Measurements from ENCODE around the gene SSC4D. TPM values are rescaled to one million over a fixed set of nuclear protein-coding genes. Genes with fewer than 3 reads are reported as not detected.
"Not testable (repeated sequence)": the region's sequence is repeated elsewhere in the genome, so short reads cannot be mapped to it uniquely, and the experiment has no call there.

SSC4D gene
- total RNA-seq, 1 experiment from 2014 or later = 14.8 TPM

DNA sequence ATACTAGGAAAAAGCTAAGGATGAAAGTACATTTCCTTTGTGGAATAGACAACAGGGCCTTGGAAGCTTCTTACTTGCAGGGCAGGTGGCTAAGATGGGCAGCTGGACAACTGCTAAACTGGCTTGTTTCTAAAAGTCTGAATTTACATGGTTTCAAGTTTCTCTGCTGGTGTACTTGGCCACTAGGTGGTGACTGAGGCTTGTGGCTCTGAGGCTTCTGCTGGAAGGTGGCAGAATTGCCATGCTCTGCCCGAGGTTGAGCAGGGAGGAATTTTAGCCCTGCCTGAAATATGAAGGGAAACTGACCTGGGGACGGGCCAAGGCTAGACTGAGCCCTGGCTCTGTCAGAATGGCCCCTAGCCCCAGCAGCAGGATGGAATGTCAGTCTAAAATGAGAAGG is 28.4 kb upstream of the SSC4D start:
- peak; percentile 85 for DNase-seq
- H3K4me1 ChIP-seq (ENCODE audit: insufficient read depth, low read length); H3K9me3 Mint-ChIP-seq; H3K56ac ChIP-seq (ENCODE audit: insufficient read length, low read depth, low read length); H2BK20ac ChIP-seq (ENCODE audit: low read depth, low read length, poor library complexity, severe bottlenecking); H3K79me2 ChIP-seq (ENCODE audit: insufficient read depth, low read length); H2BK5ac ChIP-seq (ENCODE audit: insufficient read length, low read length); H3K4me2 ChIP-seq (ENCODE audit: insufficient read depth, insufficient read length, low read length); H3K23ac ChIP-seq (ENCODE audit: insufficient read length, low read depth, low read length); H2BK120ac ChIP-seq (ENCODE audit: low read depth, low read length, poor library complexity, severe bottlenecking); H3K4me3 Mint-ChIP-seq; H3K18ac ChIP-seq (ENCODE audit: insufficient read length, low read depth, low read length); H4K8ac ChIP-seq (replicated peaks; ENCODE audit: insufficient read length, low read depth, low read length); H3K14ac ChIP-seq (ENCODE audit: insufficient read depth, low read length); H3T11ph ChIP-seq (ENCODE audit: low read length); H3K36me3 Mint-ChIP-seq (ENCODE audit: insufficient read depth in 1 of 3, low read depth in 3 of 3); H3K27ac ChIP-seq (ENCODE audit: insufficient read length, low read depth, low read length); H3K27me3 Mint-ChIP-seq (ENCODE audit: low read depth); H2BK12ac ChIP-seq (ENCODE audit: insufficient read length, low read depth, low read length); H3K79me1 ChIP-seq (ENCODE audit: insufficient read depth, low read depth, low read length, poor library complexity, severe bottlenecking); H3K4me1 Mint-ChIP-seq; H3K4ac ChIP-seq (ENCODE audit: low read depth, low read length); H4K91ac ChIP-seq (ENCODE audit: insufficient read length, low read depth, low read length); H2AK5ac ChIP-seq (ENCODE audit: insufficient read length, low read length); H3K9me3 ChIP-seq (ENCODE audit: control insufficient read depth, low read depth, low read length); H4K5ac ChIP-seq (ENCODE audit: insufficient read length, low read depth, low read length); H2AFZ ChIP-seq (ENCODE audit: low read length); H2BK15ac ChIP-seq (ENCODE audit: low read depth, low read length); H3K27me3 ChIP-seq (ENCODE audit: insufficient read depth, low read length); H4K20me1 ChIP-seq (ENCODE audit: control insufficient read depth, insufficient read depth, insufficient read length); H3K23me2 ChIP-seq (ENCODE audit: insufficient read length, low read depth, low read length, poor library complexity, severe bottlenecking); H3K27ac Mint-ChIP-seq; H3K9ac ChIP-seq (ENCODE audit: extremely low read depth, insufficient read length, low read length): not testable (repeated sequence)
- no CpG with 5 or more reads among the region's 2 CpGs for WGBS (ENCODE audit: extremely low coverage, insufficient read length, low lambda C conversion rate)
- TF ChIP-seq, protein P1, sequence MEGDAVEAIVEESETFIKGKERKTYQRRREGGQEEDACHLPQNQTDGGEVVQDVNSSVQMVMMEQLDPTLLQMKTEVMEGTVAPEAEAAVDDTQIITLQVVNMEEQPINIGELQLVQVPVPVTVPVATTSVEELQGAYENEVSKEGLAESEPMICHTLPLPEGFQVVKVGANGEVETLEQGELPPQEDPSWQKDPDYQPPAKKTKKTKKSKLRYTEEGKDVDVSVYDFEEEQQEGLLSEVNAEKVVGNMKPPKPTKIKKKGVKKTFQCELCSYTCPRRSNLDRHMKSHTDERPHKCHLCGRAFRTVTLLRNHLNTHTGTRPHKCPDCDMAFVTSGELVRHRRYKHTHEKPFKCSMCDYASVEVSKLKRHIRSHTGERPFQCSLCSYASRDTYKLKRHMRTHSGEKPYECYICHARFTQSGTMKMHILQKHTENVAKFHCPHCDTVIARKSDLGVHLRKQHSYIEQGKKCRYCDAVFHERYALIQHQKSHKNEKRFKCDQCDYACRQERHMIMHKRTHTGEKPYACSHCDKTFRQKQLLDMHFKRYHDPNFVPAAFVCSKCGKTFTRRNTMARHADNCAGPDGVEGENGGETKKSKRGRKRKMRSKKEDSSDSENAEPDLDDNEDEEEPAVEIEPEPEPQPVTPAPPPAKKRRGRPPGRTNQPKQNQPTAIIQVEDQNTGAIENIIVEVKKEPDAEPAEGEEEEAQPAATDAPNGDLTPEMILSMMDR (conservative IDR thresholded peaks at IDR 0.05) = peak; percentile 78

Data from H9 (cell line).